Glutamatergic neuron (in vitro differentiated cells): ENCODE measurements around the gene PARN. TPM values are rescaled to one million over a fixed set of nuclear protein-coding genes. Genes with fewer than 3 reads are reported as not detected.
"Not testable (repeated sequence)": the region's sequence is repeated elsewhere in the genome, so short reads cannot be mapped to it uniquely, and the experiment has no call there.

Experiments
- DNase-seq: peaks from one replicate; pipeline ENCODE4 v3.0.0; 2022
- H3K27ac Mint-ChIP-seq: one replicate; pipeline ENCODE4 v1.8.0; 2020; ENCODE audit warnings: mild to moderate bottlenecking, mixed read lengths, inconsistent platforms; ENCODE audit not compliant: unreplicated experiment
- H3K27me3 Mint-ChIP-seq: one replicate; pipeline ENCODE4 v1.8.0; 2020; ENCODE audit warnings: mild to moderate bottlenecking, moderate library complexity, mixed read lengths, inconsistent platforms; ENCODE audit not compliant: unreplicated experiment
- H3K36me3 Mint-ChIP-seq: one replicate; pipeline ENCODE4 v1.8.0; 2020; ENCODE audit warnings: mild to moderate bottlenecking, mixed read lengths, inconsistent platforms; ENCODE audit not compliant: unreplicated experiment
- H3K4me1 Mint-ChIP-seq: one replicate; pipeline ENCODE4 v1.8.0; 2020; ENCODE audit warnings: mild to moderate bottlenecking, low read depth, mixed read lengths, inconsistent platforms; ENCODE audit not compliant: unreplicated experiment
- H3K4me3 Mint-ChIP-seq: one replicate; pipeline ENCODE4 v1.8.0; 2020; ENCODE audit warnings: mild to moderate bottlenecking, mixed read lengths, inconsistent platforms; ENCODE audit not compliant: unreplicated experiment
- H3K9me3 Mint-ChIP-seq: one replicate; pipeline ENCODE4 v1.8.0; 2020; ENCODE audit warnings: mild to moderate bottlenecking, moderate library complexity, mixed read lengths, inconsistent platforms; ENCODE audit not compliant: unreplicated experiment
- CTCF ChIP-seq: fragments of 200-600 bp; sonication (generic); IDR thresholded peaks from one replicate; pipeline ENCODE4 v1.5.0; 2021; ENCODE audit not compliant: partially characterized antibody, unreplicated experiment
- total RNA-seq: library from RNA; stranded (reverse); fragmentation: NEBNext Ultra II Directional; extraction: Animal tissue kit (Norgen Biotek cat#: 25700); gene quantifications from one replicate; pipeline ENCODE4 v1.2.1, GENCODE V29; 2021; ENCODE audit not compliant: unreplicated experiment

The PARN gene
- total RNA-seq, 1 donor from 2014 or later, result 26.2 TPM

GRCh38 chr16:14559809-14560241 lies 70.2 kb downstream of the PARN start:
- H3K4me3 Mint-ChIP-seq, result no peak overlapping the region

GRCh38 chr16:14553447-14553846 lies 76.6 kb downstream of the PARN start:
- H3K27me3 Mint-ChIP-seq, result no peaks in the 10 kb centered on the region
- no peaks in the 10 kb centered on the region for H3K9me3 Mint-ChIP-seq
- no peak for TF ChIP-seq CTCF
- H3K4me3 Mint-ChIP-seq, result no peak overlapping the region
- H3K27ac Mint-ChIP-seq, result no peak overlapping the region
- DNase-seq, result no peak
- no peaks in the 10 kb centered on the region for H3K4me1 Mint-ChIP-seq
- no peaks in the 10 kb centered on the region for H3K36me3 Mint-ChIP-seq

More at GRCh38 chr16:14559809-14560241, 70.2 kb downstream of the PARN start:
- Mint-ChIP-seq H3K27me3 (peaks cover 2% of the 10 kb centered on the region), H3K4me1 (peaks cover 13% of the 10 kb centered on the region), H3K9me3 (no peaks in the 10 kb centered on the region), H3K36me3 (no peaks in the 10 kb centered on the region), H3K27ac (no peak overlapping the region)
- no peak for TF ChIP-seq CTCF
- DNase-seq, result no peak

GRCh38 chr16:14549789-14550153 lies 80.3 kb downstream of the PARN start:
- Mint-ChIP-seq H3K27me3 (no peaks in the 10 kb centered on the region), H3K4me3 (no peak overlapping the region), H3K36me3 (no peaks in the 10 kb centered on the region), H3K4me1 (no peaks in the 10 kb centered on the region), H3K9me3 (no peaks in the 10 kb centered on the region), H3K27ac (no peak overlapping the region)
- TF ChIP-seq CTCF, result no peak
- no peak for DNase-seq

GRCh38 chr16:14548933-14549788 lies 80.9 kb downstream of the PARN start:
- DNase-seq, result no peak
- Mint-ChIP-seq H3K9me3 (no peaks in the 10 kb centered on the region), H3K4me3 (no peak overlapping the region), H3K27me3 (no peaks in the 10 kb centered on the region), H3K36me3 (no peaks in the 10 kb centered on the region), H3K27ac (no peak overlapping the region), H3K4me1 (no peaks in the 10 kb centered on the region)
- TF ChIP-seq CTCF, result no peak

- DNase-seq, result no peak
- no peak for TF ChIP-seq CTCF
- no peaks in the 10 kb centered on the region for H3K9me3 Mint-ChIP-seq
- no peaks in the 10 kb centered on the region for H3K4me1 Mint-ChIP-seq
- no peaks in the 10 kb centered on the region for H3K27me3 Mint-ChIP-seq
- no peaks in the 10 kb centered on the region for H3K36me3 Mint-ChIP-seq
- H3K4me3 Mint-ChIP-seq, result no peak overlapping the region
- H3K27ac Mint-ChIP-seq, result no peak overlapping the region
Observed at GRCh38 chr16:14545346-14545884, 84.6 kb downstream of the PARN start.

GRCh38 chr16:14544846-14545245 lies 85.2 kb downstream of the PARN start:
- H3K36me3 Mint-ChIP-seq, H3K27ac Mint-ChIP-seq, H3K4me1 Mint-ChIP-seq, H3K27me3 Mint-ChIP-seq, DNase-seq, H3K9me3 Mint-ChIP-seq, H3K4me3 Mint-ChIP-seq: not testable (repeated sequence)
